Measurements from ENCODE around the gene CDC40. TPM values are rescaled to one million over a fixed set of nuclear protein-coding genes. Genes with fewer than 3 reads are reported as not detected.
"Not testable (repeated sequence)": the region's sequence is repeated elsewhere in the genome, so short reads cannot be mapped to it uniquely, and the experiment has no call there.

CDC40 gene
- total RNA-seq, 2 donors from 2014 or later: 9.2 to 14.3 TPM

DNA sequence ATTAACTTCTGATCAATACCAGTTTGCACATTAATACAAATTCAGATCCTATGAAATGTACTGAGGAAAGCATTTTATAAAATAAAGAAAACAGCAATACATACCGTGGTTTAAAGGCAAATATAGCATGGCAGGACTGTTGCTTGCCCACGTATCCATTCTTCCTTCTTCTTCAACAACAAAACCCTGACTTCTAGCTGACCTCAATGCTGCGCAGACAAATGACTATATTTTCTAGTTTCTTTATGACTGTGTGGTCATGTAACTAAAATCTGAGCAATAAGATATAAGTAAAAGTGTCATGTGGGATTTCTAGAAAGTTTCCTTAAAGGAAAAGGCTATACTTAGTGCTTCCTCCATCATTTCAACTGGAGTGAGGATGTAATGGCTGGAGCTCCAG lies 85.0 kb downstream of the CDC40 start:
- intact Hi-C loops (cut with DNase I): no loop called here
- no peak for ATAC-seq
- TF ChIP-seq CTCF (IDR thresholded peaks at IDR 0.05): no peak
- no peak for TF ChIP-seq POLR2A (IDR thresholded peaks at IDR 0.05)
- Histone ChIP-seq H3K4me1 (no peaks in the 10 kb centered on the region), H3K9me3 (no peaks in the 10 kb centered on the region), H3K36me3 (replicated peaks in 1 of 2; ENCODE audit: insufficient read depth in 1 of 2, low read depth in 2 of 2) (no peaks in the 10 kb centered on the region), H3K27ac (no peak overlapping the region), H3K4me3 (no peak overlapping the region), H3K27me3 (no peaks in the 10 kb centered on the region)
- 81 to 82% methylated on average over 3 of the region's 3 CpGs for WGBS, 2 donors
- no peak for DNase-seq

DNA sequence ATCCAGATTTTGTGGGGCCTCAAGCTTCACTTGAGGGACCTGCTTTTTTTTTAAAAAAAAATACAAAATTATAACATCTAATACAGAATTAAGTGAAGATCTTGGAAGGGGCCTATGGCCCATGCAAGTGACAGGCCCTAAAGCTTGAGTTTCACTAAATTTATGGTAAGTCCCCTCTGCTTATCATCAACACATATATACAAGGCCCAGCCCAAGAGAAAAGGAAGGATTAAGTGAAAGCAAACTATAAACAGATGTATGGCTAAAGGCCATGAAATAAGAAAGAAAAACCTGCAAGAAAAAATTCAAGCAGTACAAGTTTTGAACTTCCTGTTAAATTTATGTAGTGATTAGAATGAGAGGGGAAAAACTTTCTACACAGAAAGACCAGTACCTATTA lies 86.8 kb downstream of the CDC40 start:
- no peaks in the 10 kb centered on the region for H3K9me3 ChIP-seq
- ATAC-seq (no peak), DNase-seq (no peak)
- intact Hi-C loops (cut with DNase I): no loop called here
- H3K36me3 ChIP-seq (replicated peaks in 1 of 2; ENCODE audit: insufficient read depth in 1 of 2, low read depth in 2 of 2): no peaks in the 10 kb centered on the region
- H3K27ac ChIP-seq: no peak overlapping the region
- TF ChIP-seq POLR2A (IDR thresholded peaks at IDR 0.05) (no peak), CTCF (IDR thresholded peaks at IDR 0.05) (no peak)
- H3K4me1 ChIP-seq: no peaks in the 10 kb centered on the region
- no peaks in the 10 kb centered on the region for H3K27me3 ChIP-seq
- H3K4me3 ChIP-seq: no peak overlapping the region

DNA sequence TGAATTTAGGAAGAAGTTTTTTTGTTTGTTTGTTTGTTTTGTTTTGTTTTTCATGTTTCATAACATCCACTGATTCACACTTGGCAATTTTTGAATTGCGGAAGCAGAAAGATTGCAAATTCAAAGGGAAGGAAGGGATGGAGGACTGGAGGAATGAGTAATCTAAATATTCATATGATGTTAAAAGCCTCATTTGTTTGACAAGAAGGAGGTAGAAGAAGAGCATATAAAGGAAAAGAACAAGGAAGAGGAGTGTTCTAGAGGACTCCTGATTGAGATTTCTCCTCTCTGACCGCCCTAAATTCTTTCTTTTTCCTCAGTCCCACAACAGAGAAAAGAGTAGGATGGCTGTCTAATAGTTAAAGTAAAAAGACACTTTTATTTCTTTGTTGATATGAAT lies 89.4 kb downstream of the CDC40 start:
- no peaks in the 10 kb centered on the region for H3K4me1 ChIP-seq
- H3K27ac ChIP-seq: no peak overlapping the region
- no peak overlapping the region for H3K4me3 ChIP-seq
- TF ChIP-seq CTCF (IDR thresholded peaks at IDR 0.05): no peak
- TF ChIP-seq POLR2A (IDR thresholded peaks at IDR 0.05): no peak
- DNase-seq (no peak), ATAC-seq (no peak)
- no peaks in the 10 kb centered on the region for H3K36me3 ChIP-seq (replicated peaks in 1 of 2; ENCODE audit: insufficient read depth in 1 of 2, low read depth in 2 of 2)
- intact Hi-C loops (cut with DNase I): no loop called here
- H3K27me3 ChIP-seq: no peaks in the 10 kb centered on the region
- no peaks in the 10 kb centered on the region for H3K9me3 ChIP-seq
- WGBS, 2 donors: 86 to 93% methylated on average over 2 of the region's 2 CpGs

GRCh38 chr6:110270165-110270564 lies 89.9 kb downstream of the CDC40 start:
- DNase-seq (no peak), ATAC-seq (no peak)
- H3K4me1 ChIP-seq: no peaks in the 10 kb centered on the region
- H3K36me3 ChIP-seq (replicated peaks in 1 of 2; ENCODE audit: insufficient read depth in 1 of 2, low read depth in 2 of 2): no peaks in the 10 kb centered on the region
- intact Hi-C loops (cut with DNase I): no loop called here
- no peak overlapping the region for H3K4me3 ChIP-seq
- no peaks in the 10 kb centered on the region for H3K9me3 ChIP-seq
- H3K27ac ChIP-seq: no peak overlapping the region
- H3K27me3 ChIP-seq: no peaks in the 10 kb centered on the region
- TF ChIP-seq POLR2A (IDR thresholded peaks at IDR 0.05): no peak
- no peak for TF ChIP-seq CTCF (IDR thresholded peaks at IDR 0.05)
- WGBS, 2 donors: 80 to 83% methylated on average over 4 of the region's 4 CpGs

GRCh38 chr6:110271732-110272022 lies 91.5 kb downstream of the CDC40 start:
- intact Hi-C loops (cut with DNase I): no loop called here
- Histone ChIP-seq H3K27ac (no peak overlapping the region), H3K27me3 (no peaks in the 10 kb centered on the region), H3K36me3 (replicated peaks in 1 of 2; ENCODE audit: insufficient read depth in 1 of 2, low read depth in 2 of 2) (no peaks in the 10 kb centered on the region), H3K9me3 (no peaks in the 10 kb centered on the region), H3K4me1 (no peaks in the 10 kb centered on the region), H3K4me3 (no peak overlapping the region)
- ATAC-seq (no peak), DNase-seq (no peak)
- TF ChIP-seq CTCF (IDR thresholded peaks at IDR 0.05) (no peak), POLR2A (IDR thresholded peaks at IDR 0.05) (no peak)
- WGBS, 2 donors: 54 to 62% methylated on average over 1 of the region's 1 CpG

GRCh38 chr6:110272781-110273180 lies 92.6 kb downstream of the CDC40 start:
- DNase-seq; ATAC-seq; H3K27ac ChIP-seq; H3K4me1 ChIP-seq; H3K36me3 ChIP-seq (replicated peaks in 1 of 2; ENCODE audit: insufficient read depth in 1 of 2, low read depth in 2 of 2); H3K27me3 ChIP-seq; intact Hi-C loops (cut with DNase I); H3K9me3 ChIP-seq; H3K4me3 ChIP-seq: not testable (repeated sequence)
